ENCODE data around the gene DDX23. TPM values are rescaled to one million over a fixed set of nuclear protein-coding genes. Genes with fewer than 3 reads are reported as not detected.

Gene DDX23
- polyA plus RNA-seq, 1 donor from 2014 or later: 96.5 TPM

DNA sequence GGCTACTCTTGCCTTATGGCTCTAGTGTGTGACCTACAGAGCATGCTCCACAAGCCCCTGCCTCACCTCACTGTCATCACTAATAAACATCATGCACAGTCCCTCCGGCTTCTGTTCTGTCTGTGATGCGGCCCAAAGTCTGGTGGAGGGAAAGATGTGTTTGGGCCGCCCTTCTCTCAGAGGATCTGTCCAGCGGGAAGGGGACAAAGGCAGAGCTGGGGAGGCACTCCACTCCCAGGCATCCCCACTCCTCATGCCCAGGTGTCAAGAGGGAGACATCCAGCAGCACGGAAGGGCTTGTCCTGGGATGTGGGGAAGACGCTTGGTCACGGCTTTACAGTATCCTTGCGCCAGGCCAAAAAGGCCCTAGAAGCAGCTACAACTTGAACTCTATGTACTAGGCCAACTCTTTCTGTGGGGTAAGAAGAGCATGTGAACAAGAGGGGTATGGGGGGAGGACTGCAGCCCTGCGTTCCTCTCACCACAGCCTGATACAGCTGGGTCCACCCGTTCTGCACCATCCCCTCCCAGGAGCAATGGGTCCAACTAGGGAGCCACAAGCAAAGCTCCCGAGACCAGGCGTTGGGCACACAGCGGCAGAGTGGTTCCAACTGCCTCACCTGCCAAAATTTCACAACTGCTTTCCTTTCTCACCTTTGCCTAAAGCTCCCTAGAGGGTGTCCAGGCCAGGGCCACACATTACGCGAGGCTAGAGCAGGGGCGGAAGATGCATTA, 23.0 kb downstream of the DDX23 start:
- Histone ChIP-seq H3K4me2 (ENCODE audit: low read length) (no peak overlapping the region), H3K36me3 (ENCODE audit: insufficient read depth, low read length) (peaks cover 6% of the 10 kb centered on the region), H3K9me3 (ENCODE audit: low read length) (no peaks in the 10 kb centered on the region), H3K4me3 (ENCODE audit: low read length) (no peak overlapping the region), H3K9ac (ENCODE audit: low read length) (no peak overlapping the region), H2AFZ (ENCODE audit: low read depth, low read length) (no peak overlapping the region), H3K27ac (ENCODE audit: low read length) (no peak overlapping the region), H3K79me2 (replicated peaks; ENCODE audit: insufficient read depth, low read length) (no peaks in the 10 kb centered on the region), H3K9me2 (ENCODE audit: insufficient read depth, low read length) (no peaks in the 10 kb centered on the region), H3F3A (ENCODE audit: insufficient read depth, low read length, poor library complexity, severe bottlenecking) (no peaks in the 10 kb centered on the region), H4K20me1 (ENCODE audit: insufficient read depth) (no peaks in the 10 kb centered on the region), H3K27me3 (ENCODE audit: insufficient read depth, low read depth, low read length) (no peaks in the 10 kb centered on the region)
- TF ChIP-seq EZH2 (IDR thresholded peaks at IDR 0.05; ENCODE audit: borderline replicate concordance, insufficient read depth, low read length, poor library complexity, severe bottlenecking): no peak
- TF ChIP-seq POLR2AphosphoS5 (IDR thresholded peaks at IDR 0.05): no peak
- no peak for TF ChIP-seq RAD21 (conservative IDR thresholded peaks at IDR 0.05)
- TF ChIP-seq, protein P1, sequence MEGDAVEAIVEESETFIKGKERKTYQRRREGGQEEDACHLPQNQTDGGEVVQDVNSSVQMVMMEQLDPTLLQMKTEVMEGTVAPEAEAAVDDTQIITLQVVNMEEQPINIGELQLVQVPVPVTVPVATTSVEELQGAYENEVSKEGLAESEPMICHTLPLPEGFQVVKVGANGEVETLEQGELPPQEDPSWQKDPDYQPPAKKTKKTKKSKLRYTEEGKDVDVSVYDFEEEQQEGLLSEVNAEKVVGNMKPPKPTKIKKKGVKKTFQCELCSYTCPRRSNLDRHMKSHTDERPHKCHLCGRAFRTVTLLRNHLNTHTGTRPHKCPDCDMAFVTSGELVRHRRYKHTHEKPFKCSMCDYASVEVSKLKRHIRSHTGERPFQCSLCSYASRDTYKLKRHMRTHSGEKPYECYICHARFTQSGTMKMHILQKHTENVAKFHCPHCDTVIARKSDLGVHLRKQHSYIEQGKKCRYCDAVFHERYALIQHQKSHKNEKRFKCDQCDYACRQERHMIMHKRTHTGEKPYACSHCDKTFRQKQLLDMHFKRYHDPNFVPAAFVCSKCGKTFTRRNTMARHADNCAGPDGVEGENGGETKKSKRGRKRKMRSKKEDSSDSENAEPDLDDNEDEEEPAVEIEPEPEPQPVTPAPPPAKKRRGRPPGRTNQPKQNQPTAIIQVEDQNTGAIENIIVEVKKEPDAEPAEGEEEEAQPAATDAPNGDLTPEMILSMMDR (IDR thresholded peaks at IDR 0.05; ENCODE audit: poor library complexity, severe bottlenecking): no peak
- TF ChIP-seq, protein P2, sequence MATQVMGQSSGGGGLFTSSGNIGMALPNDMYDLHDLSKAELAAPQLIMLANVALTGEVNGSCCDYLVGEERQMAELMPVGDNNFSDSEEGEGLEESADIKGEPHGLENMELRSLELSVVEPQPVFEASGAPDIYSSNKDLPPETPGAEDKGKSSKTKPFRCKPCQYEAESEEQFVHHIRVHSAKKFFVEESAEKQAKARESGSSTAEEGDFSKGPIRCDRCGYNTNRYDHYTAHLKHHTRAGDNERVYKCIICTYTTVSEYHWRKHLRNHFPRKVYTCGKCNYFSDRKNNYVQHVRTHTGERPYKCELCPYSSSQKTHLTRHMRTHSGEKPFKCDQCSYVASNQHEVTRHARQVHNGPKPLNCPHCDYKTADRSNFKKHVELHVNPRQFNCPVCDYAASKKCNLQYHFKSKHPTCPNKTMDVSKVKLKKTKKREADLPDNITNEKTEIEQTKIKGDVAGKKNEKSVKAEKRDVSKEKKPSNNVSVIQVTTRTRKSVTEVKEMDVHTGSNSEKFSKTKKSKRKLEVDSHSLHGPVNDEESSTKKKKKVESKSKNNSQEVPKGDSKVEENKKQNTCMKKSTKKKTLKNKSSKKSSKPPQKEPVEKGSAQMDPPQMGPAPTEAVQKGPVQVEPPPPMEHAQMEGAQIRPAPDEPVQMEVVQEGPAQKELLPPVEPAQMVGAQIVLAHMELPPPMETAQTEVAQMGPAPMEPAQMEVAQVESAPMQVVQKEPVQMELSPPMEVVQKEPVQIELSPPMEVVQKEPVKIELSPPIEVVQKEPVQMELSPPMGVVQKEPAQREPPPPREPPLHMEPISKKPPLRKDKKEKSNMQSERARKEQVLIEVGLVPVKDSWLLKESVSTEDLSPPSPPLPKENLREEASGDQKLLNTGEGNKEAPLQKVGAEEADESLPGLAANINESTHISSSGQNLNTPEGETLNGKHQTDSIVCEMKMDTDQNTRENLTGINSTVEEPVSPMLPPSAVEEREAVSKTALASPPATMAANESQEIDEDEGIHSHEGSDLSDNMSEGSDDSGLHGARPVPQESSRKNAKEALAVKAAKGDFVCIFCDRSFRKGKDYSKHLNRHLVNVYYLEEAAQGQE (IDR thresholded peaks at IDR 0.05; ENCODE audit: borderline replicate concordance): no peak
- no peak for TF ChIP-seq EP300 (conservative IDR thresholded peaks at IDR 0.05; ENCODE audit: poor library complexity, severe bottlenecking)
- TF ChIP-seq TAF1 (IDR thresholded peaks at IDR 0.05; ENCODE audit: low read depth): no peak
- TF ChIP-seq MXI1 (conservative IDR thresholded peaks at IDR 0.05; ENCODE audit: poor library complexity, severe bottlenecking): no peak
- TF ChIP-seq SMC3 (conservative IDR thresholded peaks at IDR 0.05; ENCODE audit: poor library complexity): no peak

DNA sequence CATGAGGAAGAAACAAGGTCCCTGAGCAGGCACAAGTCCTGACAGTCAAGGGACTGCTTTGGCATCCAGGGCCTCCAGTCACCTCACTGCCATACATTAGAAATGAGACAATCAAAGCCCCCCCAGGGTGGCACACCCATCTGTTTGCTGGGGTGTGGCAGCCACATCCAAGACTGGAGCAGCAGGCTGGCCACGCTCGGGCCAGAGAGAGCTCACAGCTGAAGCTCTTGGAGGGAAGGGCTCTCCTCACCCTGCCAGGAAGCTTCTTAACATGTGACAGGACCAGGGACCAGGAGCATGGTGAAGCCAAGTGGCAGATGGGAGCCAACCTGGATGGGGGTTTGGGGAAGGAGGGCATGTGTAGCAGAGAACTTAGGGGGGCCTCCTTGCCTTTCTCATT, 23.7 kb downstream of the DDX23 start:
- H3K27me3 ChIP-seq (ENCODE audit: insufficient read depth, low read depth, low read length): no peaks in the 10 kb centered on the region
- H3K9ac ChIP-seq (ENCODE audit: low read length): no peak overlapping the region
- H3F3A ChIP-seq (ENCODE audit: insufficient read depth, low read length, poor library complexity, severe bottlenecking): no peaks in the 10 kb centered on the region
- H3K79me2 ChIP-seq (replicated peaks; ENCODE audit: insufficient read depth, low read length): no peaks in the 10 kb centered on the region
- H3K9me3 ChIP-seq (ENCODE audit: low read length): no peaks in the 10 kb centered on the region
- H4K20me1 ChIP-seq (ENCODE audit: insufficient read depth): no peaks in the 10 kb centered on the region
- no peak overlapping the region for H3K4me3 ChIP-seq (ENCODE audit: low read length)
- TF ChIP-seq, protein P1 (IDR thresholded peaks at IDR 0.05; ENCODE audit: poor library complexity, severe bottlenecking): no peak
- no peak for TF ChIP-seq MXI1 (conservative IDR thresholded peaks at IDR 0.05; ENCODE audit: poor library complexity, severe bottlenecking)
- no peak for TF ChIP-seq EP300 (conservative IDR thresholded peaks at IDR 0.05; ENCODE audit: poor library complexity, severe bottlenecking)
- TF ChIP-seq RAD21 (conservative IDR thresholded peaks at IDR 0.05): no peak
- no peak for TF ChIP-seq POLR2AphosphoS5 (IDR thresholded peaks at IDR 0.05)
- no peak for TF ChIP-seq SMC3 (conservative IDR thresholded peaks at IDR 0.05; ENCODE audit: poor library complexity)
- TF ChIP-seq, protein P2 (IDR thresholded peaks at IDR 0.05; ENCODE audit: borderline replicate concordance): no peak
- TF ChIP-seq EZH2 (IDR thresholded peaks at IDR 0.05; ENCODE audit: borderline replicate concordance, insufficient read depth, low read length, poor library complexity, severe bottlenecking): no peak
- no peak for TF ChIP-seq TAF1 (IDR thresholded peaks at IDR 0.05; ENCODE audit: low read depth)
- H3K9me2 ChIP-seq (ENCODE audit: insufficient read depth, low read length): no peaks in the 10 kb centered on the region
- H3K27ac ChIP-seq (ENCODE audit: low read length): no peak overlapping the region
- no peak overlapping the region for H3K4me2 ChIP-seq (ENCODE audit: low read length)
- peaks cover 6% of the 10 kb centered on the region for H3K36me3 ChIP-seq (ENCODE audit: insufficient read depth, low read length)
- H2AFZ ChIP-seq (ENCODE audit: low read depth, low read length): no peak overlapping the region
